ENCODE data around the gene CRKL. TPM values are rescaled to one million over a fixed set of nuclear protein-coding genes. Genes with fewer than 3 reads are reported as not detected.

The CRKL gene
- total RNA-seq, 1 donor from 2014 or later, result 78.2 TPM

DNA sequence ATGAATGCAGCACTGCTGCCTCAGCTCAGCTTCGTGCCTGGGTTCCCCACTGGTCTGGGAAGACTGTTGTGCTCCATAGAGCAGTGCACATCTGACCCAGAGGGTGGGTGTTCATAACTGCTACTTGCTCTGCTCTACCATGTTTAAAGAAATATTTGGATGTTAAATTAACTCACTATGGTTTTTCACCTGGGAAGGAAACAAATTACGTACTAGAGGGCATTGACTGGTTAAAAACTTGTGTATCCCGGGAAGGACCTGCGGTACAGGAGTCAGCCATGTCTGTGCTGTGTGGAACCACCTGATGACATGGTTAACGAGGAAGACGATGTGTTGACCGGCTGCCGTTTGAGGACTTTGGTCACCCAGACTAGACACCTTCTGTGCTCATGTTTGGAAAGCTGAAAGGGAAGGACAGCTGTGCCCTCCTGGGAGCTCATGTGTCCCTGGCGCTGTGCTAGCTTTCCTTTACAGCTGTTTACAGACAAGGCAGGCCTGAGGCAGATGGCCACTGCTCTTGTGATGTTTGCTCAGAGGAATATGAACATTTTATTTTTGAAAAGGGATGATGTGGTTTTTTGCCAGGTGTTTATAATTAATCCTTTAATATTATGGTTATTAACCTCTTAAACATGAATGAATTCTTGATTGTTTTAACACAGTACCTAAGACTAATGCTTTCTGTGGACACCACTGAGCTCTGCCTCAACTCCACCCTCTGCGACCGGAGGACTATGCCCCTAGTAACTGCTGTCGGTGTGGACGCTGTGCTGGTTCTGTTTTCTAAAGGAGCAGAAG is 35.5 kb downstream of the CRKL start:
- intact Hi-C loops (cut with micrococcal nuclease), result no loop called here
- H3K27ac Mint-ChIP-seq, result no peak overlapping the region
- no peak overlapping the region for H3K4me3 Mint-ChIP-seq
- H3K4me1 Mint-ChIP-seq (ENCODE audit: low read depth), result peaks cover 15% of the 10 kb centered on the region
- no peaks in the 10 kb centered on the region for H3K9me3 Mint-ChIP-seq
- H3K36me3 Mint-ChIP-seq (ENCODE audit: low read depth), result peaks cover 35% of the 10 kb centered on the region
- DNase-seq (ENCODE audit: low spot score), result no peak
- H3K27me3 Mint-ChIP-seq (ENCODE audit: insufficient read depth), result peaks cover 10% of the 10 kb centered on the region

DNA sequence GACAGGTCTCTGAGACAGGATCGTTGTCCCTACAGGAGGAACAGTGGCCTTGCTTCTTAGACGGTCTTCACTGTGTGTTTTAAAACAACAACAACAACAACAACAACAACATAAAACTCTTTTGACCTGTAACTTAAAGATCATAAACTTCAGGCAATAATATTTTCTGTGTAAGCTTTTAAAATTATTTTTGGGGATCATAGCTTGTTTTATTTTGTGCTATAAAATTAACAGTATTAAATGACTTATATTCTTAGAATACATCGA is 36.1 kb downstream of the CRKL start:
- H3K9me3 Mint-ChIP-seq, result no peaks in the 10 kb centered on the region
- intact Hi-C loops (cut with micrococcal nuclease), result no loop called here
- H3K4me3 Mint-ChIP-seq, result no peak overlapping the region
- peaks cover 11% of the 10 kb centered on the region for H3K4me1 Mint-ChIP-seq (ENCODE audit: low read depth)
- DNase-seq (ENCODE audit: low spot score), result no peak
- H3K27ac Mint-ChIP-seq, result no peak overlapping the region
- peaks cover 31% of the 10 kb centered on the region for H3K36me3 Mint-ChIP-seq (ENCODE audit: low read depth)
- H3K27me3 Mint-ChIP-seq (ENCODE audit: insufficient read depth), result peaks cover 16% of the 10 kb centered on the region

- H3K9me3 Mint-ChIP-seq, result no peaks in the 10 kb centered on the region
- peaks cover 30% of the 10 kb centered on the region for H3K36me3 Mint-ChIP-seq (ENCODE audit: low read depth)
- H3K27me3 Mint-ChIP-seq (ENCODE audit: insufficient read depth), result peaks cover 17% of the 10 kb centered on the region
- no peak overlapping the region for H3K4me3 Mint-ChIP-seq
- no peak for DNase-seq (ENCODE audit: low spot score)
- intact Hi-C loops (cut with micrococcal nuclease), result no loop called here
- peaks cover 10% of the 10 kb centered on the region for H3K4me1 Mint-ChIP-seq (ENCODE audit: low read depth)
- no peak overlapping the region for H3K27ac Mint-ChIP-seq
Observed at GRCh38 chr22:20953668-20954500, 36.7 kb downstream of the CRKL start.

GRCh38 chr22:20955548-20955947 is 38.3 kb downstream of the CRKL start:
- intact Hi-C loops (cut with micrococcal nuclease), result no loop called here
- peaks cover 20% of the 10 kb centered on the region for H3K36me3 Mint-ChIP-seq (ENCODE audit: low read depth)
- H3K9me3 Mint-ChIP-seq, result no peaks in the 10 kb centered on the region
- peaks cover 22% of the 10 kb centered on the region for H3K27me3 Mint-ChIP-seq (ENCODE audit: insufficient read depth)
- no peak overlapping the region for H3K4me3 Mint-ChIP-seq
- H3K27ac Mint-ChIP-seq, result no peak overlapping the region
- DNase-seq (ENCODE audit: low spot score), result no peak
- no peaks in the 10 kb centered on the region for H3K4me1 Mint-ChIP-seq (ENCODE audit: low read depth)

DNA sequence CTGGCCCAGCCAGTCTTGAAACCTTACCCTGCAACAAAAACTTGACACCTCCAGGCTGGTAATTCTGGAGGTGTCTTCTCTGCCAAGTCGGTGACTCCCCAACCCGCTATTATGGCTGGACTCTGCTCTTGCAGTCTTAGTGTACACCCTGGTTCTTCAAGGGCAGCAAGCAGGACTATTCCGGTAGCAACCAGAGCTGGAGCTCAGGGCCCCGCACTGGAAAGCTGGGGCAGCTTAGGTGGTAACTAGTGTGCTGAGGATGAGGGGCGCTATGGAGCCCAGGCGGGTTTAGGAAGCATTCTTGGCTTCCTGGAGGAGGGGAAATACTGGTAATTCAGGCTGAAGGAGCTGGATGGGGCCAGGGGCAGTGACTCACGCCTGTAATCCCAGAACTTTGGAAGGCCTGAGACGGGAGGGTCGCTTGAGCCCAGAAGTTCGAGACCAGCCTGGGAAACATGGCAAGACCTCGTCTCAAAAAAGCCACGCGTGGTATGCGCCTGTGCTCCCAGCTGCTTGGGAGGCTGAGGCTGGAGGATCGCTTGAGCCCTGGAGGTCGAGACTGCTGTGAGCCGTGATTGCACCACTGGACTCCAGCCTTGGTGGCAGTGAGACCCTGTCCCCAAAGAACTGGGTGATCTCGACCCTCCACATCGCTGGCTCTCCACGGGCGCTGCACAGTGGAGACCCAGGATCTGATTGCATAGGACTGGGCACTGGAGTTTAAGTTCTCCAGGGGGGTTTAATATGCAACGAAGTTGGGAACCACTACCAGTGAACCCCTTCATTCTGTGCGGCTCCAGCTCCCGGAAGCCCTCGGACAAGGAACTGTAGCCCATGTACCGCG is 39.3 kb downstream of the CRKL start:
- Mint-ChIP-seq H3K9me3 (no peaks in the 10 kb centered on the region), H3K4me1 (ENCODE audit: low read depth) (no peaks in the 10 kb centered on the region), H3K27me3 (ENCODE audit: insufficient read depth) (peaks cover 22% of the 10 kb centered on the region), H3K27ac (peak overlapping the region; percentile 18), H3K4me3 (peak overlapping the region; percentile 71), H3K36me3 (ENCODE audit: low read depth) (peaks cover 20% of the 10 kb centered on the region)
- intact Hi-C loops (cut with micrococcal nuclease), result no loop called here
- no peak for DNase-seq (ENCODE audit: low spot score)

DNA sequence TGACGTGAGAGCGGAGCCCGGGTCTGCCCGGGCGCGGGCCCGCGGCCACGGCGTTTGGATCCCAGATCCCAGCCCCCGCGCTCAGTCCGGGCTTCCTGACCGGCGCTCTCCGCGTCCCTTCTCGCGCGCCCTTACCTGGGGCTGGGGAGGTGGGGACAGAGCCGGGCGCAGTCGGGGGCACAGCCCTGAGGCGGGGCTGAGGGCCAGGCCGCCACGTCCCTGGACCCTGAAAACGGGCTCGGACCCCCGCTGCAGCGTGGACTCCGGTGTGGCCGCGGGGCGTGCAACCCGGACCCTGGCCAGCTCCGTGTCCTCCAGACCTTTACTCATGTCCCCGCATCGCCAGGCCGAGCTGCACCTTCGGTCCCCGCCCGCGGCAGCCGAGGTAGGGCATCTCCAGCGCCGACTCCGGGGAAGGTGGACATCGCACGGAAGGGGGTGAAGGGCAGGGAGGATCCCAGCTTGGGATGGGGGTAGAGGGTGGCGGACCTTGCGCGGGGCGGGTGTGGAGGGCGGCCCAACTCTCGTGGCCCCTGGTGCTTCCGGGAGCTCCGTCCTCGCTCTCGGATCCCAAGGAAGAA is 40.0 kb downstream of the CRKL start:
- peak overlapping the region; percentile 66 for H3K4me3 Mint-ChIP-seq
- intact Hi-C loops (cut with micrococcal nuclease), result no loop called here
- peaks cover 16% of the 10 kb centered on the region for H3K36me3 Mint-ChIP-seq (ENCODE audit: low read depth)
- H3K4me1 Mint-ChIP-seq (ENCODE audit: low read depth), result peaks cover 6% of the 10 kb centered on the region
- DNase-seq (ENCODE audit: low spot score), result no peak
- H3K9me3 Mint-ChIP-seq, result no peaks in the 10 kb centered on the region
- peaks cover 27% of the 10 kb centered on the region for H3K27me3 Mint-ChIP-seq (ENCODE audit: insufficient read depth)
- H3K27ac Mint-ChIP-seq, result no peak overlapping the region

GRCh38 chr22:20957683-20958431 is 40.6 kb downstream of the CRKL start:
- Mint-ChIP-seq H3K36me3 (ENCODE audit: low read depth) (peaks cover 10% of the 10 kb centered on the region), H3K27ac (no peak overlapping the region), H3K4me1 (ENCODE audit: low read depth) (peaks cover 6% of the 10 kb centered on the region), H3K9me3 (no peaks in the 10 kb centered on the region), H3K27me3 (ENCODE audit: insufficient read depth) (peaks cover 30% of the 10 kb centered on the region), H3K4me3 (peak overlapping the region; percentile 60)
- intact Hi-C loops (cut with micrococcal nuclease), result no loop called here
- DNase-seq (ENCODE audit: low spot score), result no peak

GRCh38 chr22:20959578-20960461 is 42.6 kb downstream of the CRKL start:
- Mint-ChIP-seq H3K36me3 (ENCODE audit: low read depth) (no peaks in the 10 kb centered on the region), H3K9me3 (no peaks in the 10 kb centered on the region), H3K4me3 (no peak overlapping the region), H3K4me1 (ENCODE audit: low read depth) (peaks cover 11% of the 10 kb centered on the region), H3K27ac (peak overlapping the region; percentile 1), H3K27me3 (ENCODE audit: insufficient read depth) (peaks cover 36% of the 10 kb centered on the region)
- no peak for DNase-seq (ENCODE audit: low spot score)
- intact Hi-C loops (cut with micrococcal nuclease), result loop anchor here (5.0 to 10.0 kb wide), 3 partner anchors 42 to 145 kb away; partner anchors contain the start of genes CRKL and THAP7

DNA sequence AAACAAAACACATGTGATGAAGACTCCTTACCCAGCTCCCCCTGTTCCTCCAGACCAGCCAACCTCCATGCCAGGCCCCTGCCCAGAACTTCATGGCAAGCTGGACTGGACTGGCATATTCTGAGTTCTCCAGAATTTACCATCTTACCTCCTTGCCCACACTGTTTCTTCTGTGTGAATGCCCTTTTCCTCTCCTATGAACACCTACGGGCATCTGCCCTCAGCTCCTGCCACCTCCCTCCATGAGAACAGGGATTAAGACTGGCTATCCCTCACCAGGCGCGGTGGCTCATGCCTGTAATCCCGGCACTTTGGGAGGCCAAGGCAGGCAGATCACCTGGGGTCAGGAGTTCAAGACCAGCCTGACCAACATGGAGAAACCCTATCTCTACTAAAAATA is 43.4 kb downstream of the CRKL start:
- Mint-ChIP-seq H3K36me3 (ENCODE audit: low read depth) (no peaks in the 10 kb centered on the region), H3K9me3 (no peaks in the 10 kb centered on the region), H3K4me3 (no peak overlapping the region), H3K27me3 (ENCODE audit: insufficient read depth) (peaks cover 36% of the 10 kb centered on the region), H3K27ac (no peak overlapping the region), H3K4me1 (ENCODE audit: low read depth) (peaks cover 11% of the 10 kb centered on the region)
- intact Hi-C loops (cut with micrococcal nuclease), result loop anchor here (5.0 to 10.0 kb wide), 3 partner anchors 42 to 144 kb away; partner anchors contain the start of genes CRKL and THAP7
- no peak for DNase-seq (ENCODE audit: low spot score)

DNA sequence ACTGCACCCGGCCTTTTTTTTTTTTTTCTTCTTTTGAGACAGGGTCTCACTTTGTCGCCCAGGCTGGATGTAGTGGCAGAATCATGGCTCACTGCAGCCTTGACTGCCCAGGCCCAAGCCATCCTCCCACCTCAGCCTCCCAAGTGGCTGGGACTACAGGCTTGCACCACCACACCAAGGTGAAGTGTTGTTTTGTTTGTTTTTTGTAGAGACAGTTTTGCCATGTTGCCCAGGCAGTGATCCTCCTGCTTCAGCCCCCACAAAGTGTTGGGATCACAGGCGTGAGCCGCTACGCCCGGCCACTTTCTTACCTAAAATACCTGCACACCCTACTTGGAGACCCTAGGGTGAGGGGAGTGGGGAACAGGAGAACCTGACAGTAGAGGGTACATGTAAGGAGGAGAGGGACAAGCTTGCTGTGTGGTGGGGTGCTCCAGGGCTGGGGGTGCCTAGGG is 45.3 kb downstream of the CRKL start:
- Mint-ChIP-seq H3K36me3 (ENCODE audit: low read depth) (no peaks in the 10 kb centered on the region), H3K4me1 (ENCODE audit: low read depth) (peaks cover 11% of the 10 kb centered on the region), H3K9me3 (no peaks in the 10 kb centered on the region), H3K4me3 (no peak overlapping the region), H3K27me3 (ENCODE audit: insufficient read depth) (peaks cover 33% of the 10 kb centered on the region), H3K27ac (no peak overlapping the region)
- no peak for DNase-seq (ENCODE audit: low spot score)
- intact Hi-C loops (cut with micrococcal nuclease), result loop anchor here (2.0 to 10.0 kb wide), 4 partner anchors 20 to 142 kb away; partner anchors contain the start of genes CRKL, LZTR1 and THAP7
